ENCODE data around the gene TARM1. TPM values are rescaled to one million over a fixed set of nuclear protein-coding genes. Genes with fewer than 3 reads are reported as not detected.

Gene TARM1
- total RNA-seq, 1 donor from 2014 or later, result not detected

GRCh38 chr19:54021932-54022331 lies 59.2 kb downstream of the TARM1 start:
- H3K4me3 ChIP-seq, result no peak overlapping the region
- H3K4me1 ChIP-seq, result no peaks in the 10 kb centered on the region
- no peak for DNase-seq (ENCODE audit: extremely low spot score in 2 of 2)
- no peaks in the 10 kb centered on the region for H3K9me3 ChIP-seq
- H3K36me3 ChIP-seq, result no peaks in the 10 kb centered on the region
- H3K27ac ChIP-seq, result no peak overlapping the region
- H3K27me3 ChIP-seq, result no peaks in the 10 kb centered on the region
- TF ChIP-seq POLR2A (IDR thresholded peaks at IDR 0.05) (no peak), POLR2AphosphoS5 (IDR thresholded peaks at IDR 0.05; ENCODE audit: insufficient read depth in 1 of 2, low read depth in 1 of 2) (no peak), CTCF (IDR thresholded peaks at IDR 0.05) (no peak)
- intact Hi-C loops (cut with DNase I), result loop anchor here (5.0 kb wide), 1 partner anchor 170 kb away; no protein-coding TSS in a partner anchor

- no peaks in the 10 kb centered on the region for H3K27me3 ChIP-seq
These were observed 59.8 kb downstream of the TARM1 start for GRCh38 chr19:54021363-54021762.

More at GRCh38 chr19:54021363-54021762, 59.8 kb downstream of the TARM1 start:
- no peaks in the 10 kb centered on the region for H3K36me3 ChIP-seq
- H3K27ac ChIP-seq, result no peak overlapping the region
- no peak for DNase-seq (ENCODE audit: extremely low spot score in 2 of 2)
- H3K4me1 ChIP-seq, result no peaks in the 10 kb centered on the region
- H3K9me3 ChIP-seq, result no peaks in the 10 kb centered on the region
- intact Hi-C loops (cut with DNase I), result loop anchor here (5.0 kb wide), 1 partner anchor 169 kb away; no protein-coding TSS in a partner anchor
- TF ChIP-seq CTCF (IDR thresholded peaks at IDR 0.05) (no peak), POLR2AphosphoS5 (IDR thresholded peaks at IDR 0.05; ENCODE audit: insufficient read depth in 1 of 2, low read depth in 1 of 2) (no peak), POLR2A (IDR thresholded peaks at IDR 0.05) (no peak)
- H3K4me3 ChIP-seq, result no peak overlapping the region

Small RNAs within 50 kb of the gene (small RNA-seq; reads per million reads assigned to genes)
- not detected for gene AC012314.20

Other genes with a start within 250 kb of the TARM1 start
- gene MYADM, start 213.5 kb downstream of the TARM1 start, total RNA-seq, result 68.3 TPM
- not detected for gene PRKCG, start 199.2 kb downstream of the TARM1 start, total RNA-seq
- not detected for gene CACNG7, start 172.1 kb downstream of the TARM1 start, total RNA-seq
- gene CACNG8, start 118.4 kb downstream of the TARM1 start, total RNA-seq, result not detected
- gene CACNG6, start 89.7 kb downstream of the TARM1 start, total RNA-seq, result not detected
- gene VSTM1, start 17.5 kb downstream of the TARM1 start, total RNA-seq, result not detected
- gene OSCAR, start 19.4 kb upstream of the TARM1 start, total RNA-seq, result 1.2 TPM
- gene NDUFA3, start 21.5 kb upstream of the TARM1 start, total RNA-seq, result 79.3 TPM
- gene TFPT, start 34.3 kb upstream of the TARM1 start, total RNA-seq, result 13.0 TPM
- 44.4 TPM for gene PRPF31, start 34.4 kb upstream of the TARM1 start, total RNA-seq
- 17.7 TPM for gene CNOT3, start 56.4 kb upstream of the TARM1 start, total RNA-seq
- 5.4 TPM for gene LENG1, start 78.4 kb upstream of the TARM1 start, total RNA-seq
- gene TMC4, start 91.8 kb upstream of the TARM1 start, total RNA-seq, result 22.3 TPM
- 76.6 TPM for gene MBOAT7, start 108.2 kb upstream of the TARM1 start, total RNA-seq
- gene TSEN34, start 109.9 kb upstream of the TARM1 start, total RNA-seq, result 52.3 TPM
- 1,892 TPM for gene RPS9, start 119.5 kb upstream of the TARM1 start, total RNA-seq
- gene LILRB3, start 141.6 kb upstream of the TARM1 start, total RNA-seq, result 20.4 TPM
- 1.5 TPM for gene LILRA6, start 161.4 kb upstream of the TARM1 start, total RNA-seq
- gene LILRB5, start 175.9 kb upstream of the TARM1 start, total RNA-seq, result 12.3 TPM
- 2.0 TPM for gene LILRB2, start 199.7 kb upstream of the TARM1 start, total RNA-seq
- 2.9 TPM for gene LILRA5, start 231.8 kb upstream of the TARM1 start, total RNA-seq

Data from vagina (tissue), 2 donors.